Measurements from ENCODE around the gene TUBB1.

TUBB1 gene

GRCh38 chr20:59048681-59049030 lies 29.4 kb downstream of the TUBB1 start:
- no peak overlapping the region for H3K4me2 ChIP-seq (ENCODE audit: low read depth, low read length)

GRCh38 chr20:59050437-59050836 lies 31.2 kb downstream of the TUBB1 start:
- TF ChIP-seq EZH2 (optimal IDR thresholded peaks at IDR 0.05; ENCODE audit: low read depth, low read length) (no peak), CTCF (IDR thresholded peaks at IDR 0.05; ENCODE audit: low read length) (no peak), EZH2phosphoT487 (IDR thresholded peaks at IDR 0.05; ENCODE audit: low read length) (no peak)
- H3K4me1 ChIP-seq (ENCODE audit: low read length): no peaks in the 10 kb centered on the region

More at GRCh38 chr20:59048681-59049030, 29.4 kb downstream of the TUBB1 start:
- Histone ChIP-seq H3K4me3 (ENCODE audit: low read length) (no peak overlapping the region), H2AFZ (ENCODE audit: low read length) (no peak overlapping the region), H3K79me2 (ENCODE audit: low read length) (no peaks in the 10 kb centered on the region), H4K20me1 (ENCODE audit: insufficient read depth, low read length) (no peaks in the 10 kb centered on the region), H3F3A (ENCODE audit: insufficient read depth, low read length) (no peaks in the 10 kb centered on the region), H3K27me3 (replicated peaks; ENCODE audit: insufficient read depth, low read length) (no peaks in the 10 kb centered on the region), H3K4me1 (ENCODE audit: low read length) (no peaks in the 10 kb centered on the region), H3K9me2 (replicated peaks; ENCODE audit: insufficient read depth, low read length) (no peaks in the 10 kb centered on the region), H3K36me3 (replicated peaks; ENCODE audit: insufficient read depth, low read length) (no peaks in the 10 kb centered on the region), H3K27ac (ENCODE audit: low read length) (no peak overlapping the region), H3K9ac (ENCODE audit: low read length) (no peak overlapping the region), H3K9me3 (replicated peaks; ENCODE audit: insufficient read depth, low read length) (no peaks in the 10 kb centered on the region)
- TF ChIP-seq EZH2 (optimal IDR thresholded peaks at IDR 0.05; ENCODE audit: low read depth, low read length) (no peak), EZH2phosphoT487 (IDR thresholded peaks at IDR 0.05; ENCODE audit: low read length) (no peak), CTCF (IDR thresholded peaks at IDR 0.05; ENCODE audit: low read length) (no peak)
- DNase-seq: no peak

GRCh38 chr20:59051666-59052185 lies 32.5 kb downstream of the TUBB1 start:
- H3K79me2 ChIP-seq (ENCODE audit: low read length): no peaks in the 10 kb centered on the region
- no peaks in the 10 kb centered on the region for H3K9me3 ChIP-seq (replicated peaks; ENCODE audit: insufficient read depth, low read length)
- H3K27me3 ChIP-seq (replicated peaks; ENCODE audit: insufficient read depth, low read length): 0 out of 2 replicates have a peak, but pooled peaks cover 2% of the 10 kb centered on the region
- H3K27ac ChIP-seq (ENCODE audit: low read length): no peak overlapping the region
- H2AFZ ChIP-seq (ENCODE audit: low read length): no peak overlapping the region
- no peaks in the 10 kb centered on the region for H3K9me2 ChIP-seq (replicated peaks; ENCODE audit: insufficient read depth, low read length)
- no peaks in the 10 kb centered on the region for H4K20me1 ChIP-seq (ENCODE audit: insufficient read depth, low read length)
- no peaks in the 10 kb centered on the region for H3K4me1 ChIP-seq (ENCODE audit: low read length)
- TF ChIP-seq EZH2phosphoT487 (IDR thresholded peaks at IDR 0.05; ENCODE audit: low read length) (no peak), EZH2 (optimal IDR thresholded peaks at IDR 0.05; ENCODE audit: low read depth, low read length) (no peak), CTCF (IDR thresholded peaks at IDR 0.05; ENCODE audit: low read length) (no peak)
- no peak for DNase-seq
- no peaks in the 10 kb centered on the region for H3F3A ChIP-seq (ENCODE audit: insufficient read depth, low read length)
- no peak overlapping the region for H3K4me2 ChIP-seq (ENCODE audit: low read depth, low read length)
- H3K9ac ChIP-seq (ENCODE audit: low read length): no peak overlapping the region
- H3K36me3 ChIP-seq (replicated peaks; ENCODE audit: insufficient read depth, low read length): no peaks in the 10 kb centered on the region
- no peak overlapping the region for H3K4me3 ChIP-seq (ENCODE audit: low read length)

More at GRCh38 chr20:59050437-59050836, 31.2 kb downstream of the TUBB1 start:
- no peaks in the 10 kb centered on the region for H3K36me3 ChIP-seq (replicated peaks; ENCODE audit: insufficient read depth, low read length)
- H3K27me3 ChIP-seq (replicated peaks; ENCODE audit: insufficient read depth, low read length): 0 out of 2 replicates have a peak, but pooled peaks cover 2% of the 10 kb centered on the region
- no peaks in the 10 kb centered on the region for H3K9me2 ChIP-seq (replicated peaks; ENCODE audit: insufficient read depth, low read length)
- H3K4me2 ChIP-seq (ENCODE audit: low read depth, low read length): no peak overlapping the region
- H3K27ac ChIP-seq (ENCODE audit: low read length): no peak overlapping the region
- DNase-seq: no peak
- no peaks in the 10 kb centered on the region for H3K9me3 ChIP-seq (replicated peaks; ENCODE audit: insufficient read depth, low read length)
- H3K4me3 ChIP-seq (ENCODE audit: low read length): no peak overlapping the region
- H3K79me2 ChIP-seq (ENCODE audit: low read length): no peaks in the 10 kb centered on the region
- no peaks in the 10 kb centered on the region for H3F3A ChIP-seq (ENCODE audit: insufficient read depth, low read length)
- no peaks in the 10 kb centered on the region for H4K20me1 ChIP-seq (ENCODE audit: insufficient read depth, low read length)
- H2AFZ ChIP-seq (ENCODE audit: low read length): no peak overlapping the region
- no peak overlapping the region for H3K9ac ChIP-seq (ENCODE audit: low read length)
